ENCODE results near the gene SLK. TPM values are rescaled to one million over a fixed set of nuclear protein-coding genes. Genes with fewer than 3 reads are reported as not detected.

SLK gene
- total and polyA plus RNA-seq, 7 experiments from 2014 or later, result 6.1 to 32.2 (median 23.7) TPM

GRCh38 chr10:103929381-103929921 lies 37.5 kb upstream of the SLK start:
- CTCF ChIA-PET, result no interaction called here
- Histone ChIP-seq H3K4me1 (ENCODE audit: control insufficient read depth in 2 of 2, insufficient read depth in 2 of 2, low read length in 2 of 2) (no peaks in the 10 kb centered on the region), H3K4me3 (ENCODE audit: low read length) (no peak overlapping the region), H3K36me3 (ENCODE audit: control insufficient read depth in 2 of 3, insufficient read depth in 3 of 3, low read length in 3 of 3) (no peaks in the 10 kb centered on the region), H3K9me3 (ENCODE audit: control insufficient read depth in 2 of 3, low read length in 3 of 3) (no peaks in the 10 kb centered on the region), H3K27ac (ENCODE audit: low read depth, low read length) (no peak overlapping the region), H3K27me3 (ENCODE audit: control insufficient read depth in 2 of 2, insufficient read depth in 2 of 2, low read length in 2 of 2) (no peaks in the 10 kb centered on the region)
- H3K27ac Mint-ChIP-seq, result no peak overlapping the region
- POLR2A ChIA-PET, result interaction anchor here (0.6 kb wide), 1 partner anchor 25 kb away, joined by 3 read pairs; no protein-coding TSS in a partner anchor
- intact Hi-C loops (cut with micrococcal nuclease), result no loop called here
- H3K4me3 Mint-ChIP-seq, result no peak overlapping the region
- H3K9me3 Mint-ChIP-seq, result no peaks in the 10 kb centered on the region
- peaks cover 0 to 5% (median 0%) of the 10 kb centered on the region in 7 donors for H3K4me1 Mint-ChIP-seq
- no peaks in the 10 kb centered on the region for H3K36me3 Mint-ChIP-seq
- H3K27me3 Mint-ChIP-seq, result no peaks in the 10 kb centered on the region
- ATAC-seq (no peak), DNase-seq (no peak)

DNA sequence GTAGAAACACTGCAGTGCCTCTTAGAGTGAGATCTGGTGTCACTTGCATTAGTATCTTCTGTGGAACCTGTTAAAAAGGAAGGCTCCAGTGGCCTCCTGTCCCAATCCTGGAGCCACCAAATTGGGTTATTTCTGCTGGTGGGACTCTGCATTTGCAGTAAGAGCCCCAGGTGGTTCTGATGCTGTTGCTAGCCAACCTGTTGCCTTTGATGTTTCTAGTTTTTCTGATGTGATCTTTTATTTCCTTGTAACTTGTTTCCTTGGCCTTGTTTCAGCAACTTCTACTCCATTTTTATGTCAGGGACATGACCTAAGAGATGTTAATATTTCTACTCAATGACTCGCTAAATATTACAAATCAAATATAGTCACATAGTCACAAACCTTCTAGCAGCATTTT lies 36.5 kb upstream of the SLK start:
- Histone ChIP-seq H3K4me3 (ENCODE audit: low read length) (no peak overlapping the region), H3K36me3 (ENCODE audit: control insufficient read depth in 2 of 3, insufficient read depth in 3 of 3, low read length in 3 of 3) (no peaks in the 10 kb centered on the region), H3K27me3 (ENCODE audit: control insufficient read depth in 2 of 2, insufficient read depth in 2 of 2, low read length in 2 of 2) (no peaks in the 10 kb centered on the region), H3K9me3 (ENCODE audit: control insufficient read depth in 2 of 3, low read length in 3 of 3) (no peaks in the 10 kb centered on the region), H3K4me1 (ENCODE audit: control insufficient read depth in 2 of 2, insufficient read depth in 2 of 2, low read length in 2 of 2) (no peaks in the 10 kb centered on the region), H3K27ac (ENCODE audit: low read depth, low read length) (no peak overlapping the region)
- H3K4me1 Mint-ChIP-seq, result peaks cover 0 to 5% (median 0%) of the 10 kb centered on the region in 7 donors
- DNase-seq (no peak), ATAC-seq (no peak)
- H3K4me3 Mint-ChIP-seq, result no peak overlapping the region
- H3K36me3 Mint-ChIP-seq, result no peaks in the 10 kb centered on the region
- ChIA-PET CTCF (interaction anchor here (0.7 to 1.1 kb wide), 2 partner anchors 22 to 49 kb away, joined by 3 to 4 read pairs; no protein-coding TSS in a partner anchor), POLR2A (no interaction called here)
- peaks cover 0 to 8% (median 0%) of the 10 kb centered on the region in 5 donors for H3K27me3 Mint-ChIP-seq
- no peaks in the 10 kb centered on the region for H3K9me3 Mint-ChIP-seq
- no peak overlapping the region for H3K27ac Mint-ChIP-seq
- intact Hi-C loops (cut with micrococcal nuclease), result no loop called here

DNA sequence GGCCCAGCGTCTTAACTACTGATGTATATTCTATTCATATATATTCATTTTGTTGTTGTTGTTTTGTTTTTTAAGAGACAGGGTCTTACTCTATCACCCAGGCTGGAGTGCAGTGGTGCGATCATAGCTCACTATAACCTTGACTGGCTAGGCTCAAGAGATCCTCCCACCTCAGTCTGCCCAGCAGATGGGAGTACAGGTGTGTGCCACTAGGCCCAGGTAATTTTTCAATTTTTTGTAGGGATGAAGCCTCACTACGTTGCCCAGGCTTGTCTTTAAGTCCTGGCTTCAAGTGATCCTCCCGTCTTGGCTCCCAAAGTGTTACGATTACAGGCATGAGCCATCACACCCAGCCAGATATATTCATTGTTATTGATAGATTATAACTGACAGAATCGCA lies 36.1 kb upstream of the SLK start:
- Histone ChIP-seq H3K27ac (ENCODE audit: low read depth, low read length) (no peak overlapping the region), H3K27me3 (ENCODE audit: control insufficient read depth in 2 of 2, insufficient read depth in 2 of 2, low read length in 2 of 2) (no peaks in the 10 kb centered on the region), H3K36me3 (ENCODE audit: control insufficient read depth in 2 of 3, insufficient read depth in 3 of 3, low read length in 3 of 3) (no peaks in the 10 kb centered on the region), H3K9me3 (ENCODE audit: control insufficient read depth in 2 of 3, low read length in 3 of 3) (no peaks in the 10 kb centered on the region), H3K4me1 (ENCODE audit: control insufficient read depth in 2 of 2, insufficient read depth in 2 of 2, low read length in 2 of 2) (no peaks in the 10 kb centered on the region), H3K4me3 (ENCODE audit: low read length) (no peak overlapping the region)
- H3K27ac Mint-ChIP-seq, result no peak overlapping the region
- no peaks in the 10 kb centered on the region for H3K9me3 Mint-ChIP-seq
- H3K4me1 Mint-ChIP-seq, result peaks cover 0 to 5% (median 0%) of the 10 kb centered on the region in 7 donors
- ATAC-seq, result no peak
- no peak overlapping the region for H3K4me3 Mint-ChIP-seq
- H3K27me3 Mint-ChIP-seq, result peaks cover 0 to 11% (median 0%) of the 10 kb centered on the region in 5 donors
- POLR2A ChIA-PET, result no interaction called here
- H3K36me3 Mint-ChIP-seq, result no peaks in the 10 kb centered on the region
- intact Hi-C loops (cut with micrococcal nuclease), result no loop called here
- CTCF ChIA-PET, result interaction anchor here (0.5 to 1.1 kb wide), 2 partner anchors 23 to 141 kb away, joined by 3 to 5 read pairs; no protein-coding TSS in a partner anchor
- no peak for DNase-seq

DNA sequence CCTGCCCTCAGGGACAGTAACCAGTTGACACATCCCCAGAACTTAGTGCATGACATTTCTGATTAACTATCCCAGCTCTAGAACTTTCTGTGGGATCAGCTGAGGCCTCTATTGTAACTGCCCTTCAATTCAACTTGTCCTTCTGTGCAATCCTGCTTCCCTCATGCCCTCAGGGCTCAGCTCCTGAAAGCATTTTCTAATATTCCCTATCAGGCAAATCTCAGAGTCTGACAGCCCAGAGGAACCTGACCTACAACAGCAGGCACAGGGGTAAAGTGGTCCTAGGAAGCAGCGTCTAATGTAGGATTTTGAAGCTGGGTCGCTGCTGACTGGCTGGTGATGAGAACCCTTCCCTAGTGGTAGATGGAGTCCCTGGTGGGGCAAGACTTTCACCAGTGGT lies 35.3 kb upstream of the SLK start:
- intact Hi-C loops (cut with micrococcal nuclease), result no loop called here
- no peak for DNase-seq
- H3K9me3 Mint-ChIP-seq, result no peaks in the 10 kb centered on the region
- POLR2A ChIA-PET, result no interaction called here
- Histone ChIP-seq H3K4me1 (ENCODE audit: control insufficient read depth in 2 of 2, insufficient read depth in 2 of 2, low read length in 2 of 2) (no peaks in the 10 kb centered on the region), H3K27me3 (ENCODE audit: control insufficient read depth in 2 of 2, insufficient read depth in 2 of 2, low read length in 2 of 2) (no peaks in the 10 kb centered on the region), H3K27ac (ENCODE audit: low read depth, low read length) (no peak overlapping the region), H3K4me3 (ENCODE audit: low read length) (no peak overlapping the region), H3K9me3 (ENCODE audit: control insufficient read depth in 2 of 3, low read length in 3 of 3) (no peaks in the 10 kb centered on the region), H3K36me3 (ENCODE audit: control insufficient read depth in 2 of 3, insufficient read depth in 3 of 3, low read length in 3 of 3) (no peaks in the 10 kb centered on the region)
- no peak overlapping the region for H3K4me3 Mint-ChIP-seq
- CTCF ChIA-PET, result interaction anchor here (0.5 to 1.1 kb wide), 2 partner anchors 24 to 142 kb away, joined by 3 to 5 read pairs; no protein-coding TSS in a partner anchor
- no peak overlapping the region for H3K27ac Mint-ChIP-seq
- peaks cover 0 to 11% (median 0%) of the 10 kb centered on the region in 5 donors for H3K27me3 Mint-ChIP-seq
- no peak for ATAC-seq
- peaks cover 0 to 5% (median 0%) of the 10 kb centered on the region in 7 donors for H3K4me1 Mint-ChIP-seq
- no peaks in the 10 kb centered on the region for H3K36me3 Mint-ChIP-seq

- no peak for DNase-seq
- Histone ChIP-seq H3K4me3 (ENCODE audit: low read length) (no peak overlapping the region), H3K27ac (ENCODE audit: low read depth, low read length) (no peak overlapping the region), H3K27me3 (ENCODE audit: control insufficient read depth in 2 of 2, insufficient read depth in 2 of 2, low read length in 2 of 2) (no peaks in the 10 kb centered on the region), H3K9me3 (ENCODE audit: control insufficient read depth in 2 of 3, low read length in 3 of 3) (no peaks in the 10 kb centered on the region), H3K4me1 (ENCODE audit: control insufficient read depth in 2 of 2, insufficient read depth in 2 of 2, low read length in 2 of 2) (no peaks in the 10 kb centered on the region), H3K36me3 (ENCODE audit: control insufficient read depth in 2 of 3, insufficient read depth in 3 of 3, low read length in 3 of 3) (no peaks in the 10 kb centered on the region)
- Mint-ChIP-seq H3K27me3 (peaks cover 0 to 12% (median 0%) of the 10 kb centered on the region in 5 donors), H3K36me3 (no peaks in the 10 kb centered on the region), H3K4me1 (peaks cover 0 to 5% (median 0%) of the 10 kb centered on the region in 7 donors), H3K27ac (no peak overlapping the region), H3K4me3 (no peak overlapping the region), H3K9me3 (no peaks in the 10 kb centered on the region)
- ChIA-PET POLR2A (no interaction called here), CTCF (no interaction called here)
- ATAC-seq, result no peak
- intact Hi-C loops (cut with micrococcal nuclease), result no loop called here
Measured at GRCh38 chr10:103932271-103932670, 34.7 kb upstream of the SLK start.

- ChIA-PET POLR2A (no interaction called here), CTCF (no interaction called here)
- Mint-ChIP-seq H3K27me3 (peaks cover 0 to 19% (median 0%) of the 10 kb centered on the region in 5 donors), H3K4me1 (peaks cover 0 to 5% (median 0%) of the 10 kb centered on the region in 7 donors), H3K4me3 (no peak overlapping the region), H3K27ac (no peak overlapping the region), H3K36me3 (no peaks in the 10 kb centered on the region), H3K9me3 (no peaks in the 10 kb centered on the region)
- intact Hi-C loops (cut with micrococcal nuclease), result no loop called here
- H3K27ac ChIP-seq (ENCODE audit: low read depth, low read length), result no peak overlapping the region
- no peaks in the 10 kb centered on the region for H3K36me3 ChIP-seq (ENCODE audit: control insufficient read depth in 2 of 3, insufficient read depth in 3 of 3, low read length in 3 of 3)
- H3K9me3 ChIP-seq (ENCODE audit: control insufficient read depth in 2 of 3, low read length in 3 of 3), result no peaks in the 10 kb centered on the region
- DNase-seq (no peak), ATAC-seq (no peak)
- no peak overlapping the region for H3K4me3 ChIP-seq (ENCODE audit: low read length)
- no peaks in the 10 kb centered on the region for H3K4me1 ChIP-seq (ENCODE audit: control insufficient read depth in 2 of 2, insufficient read depth in 2 of 2, low read length in 2 of 2)
- H3K27me3 ChIP-seq (ENCODE audit: control insufficient read depth in 2 of 2, insufficient read depth in 2 of 2, low read length in 2 of 2), result no peaks in the 10 kb centered on the region
Measured at GRCh38 chr10:103932971-103933370, 34.0 kb upstream of the SLK start.

DNA sequence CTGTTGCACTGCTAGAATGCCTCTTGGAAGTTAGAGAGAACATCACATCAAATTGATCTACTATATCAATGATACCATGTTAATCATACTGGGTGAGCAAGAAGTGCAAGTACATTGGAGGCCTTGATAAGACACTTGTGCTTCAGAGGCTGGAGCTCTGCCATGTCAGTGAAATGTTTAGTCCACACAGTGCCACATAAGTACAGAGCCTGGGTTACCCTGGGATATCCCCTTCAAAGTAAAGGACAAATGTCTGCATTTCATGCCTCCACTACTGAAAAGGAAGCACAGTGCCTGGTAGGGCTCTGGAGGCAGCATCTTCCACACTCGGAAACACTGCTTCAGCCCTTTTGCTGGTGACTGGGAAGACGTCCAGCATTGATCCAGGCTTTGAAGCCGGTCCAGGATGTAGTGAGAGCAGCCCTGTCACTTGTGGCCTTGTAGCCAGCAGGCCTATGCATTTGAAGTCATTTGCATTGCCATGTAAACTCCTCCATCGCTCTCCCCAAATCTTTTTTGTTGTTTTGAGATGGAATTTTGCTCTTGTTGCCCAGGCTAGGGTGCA lies 33.3 kb upstream of the SLK start:
- H3K4me3 ChIP-seq (ENCODE audit: low read length), result no peak overlapping the region
- DNase-seq, result no peak
- H3K4me3 Mint-ChIP-seq, result no peak overlapping the region
- no peaks in the 10 kb centered on the region for H3K36me3 ChIP-seq (ENCODE audit: control insufficient read depth in 2 of 3, insufficient read depth in 3 of 3, low read length in 3 of 3)
- CTCF ChIA-PET, result no interaction called here
- H3K27ac ChIP-seq (ENCODE audit: low read depth, low read length), result no peak overlapping the region
- no peak for ATAC-seq
- H3K36me3 Mint-ChIP-seq, result no peaks in the 10 kb centered on the region
- H3K9me3 Mint-ChIP-seq, result no peaks in the 10 kb centered on the region
- POLR2A ChIA-PET, result no interaction called here
- no peaks in the 10 kb centered on the region for H3K9me3 ChIP-seq (ENCODE audit: control insufficient read depth in 2 of 3, low read length in 3 of 3)
- no peak overlapping the region for H3K27ac Mint-ChIP-seq
- intact Hi-C loops (cut with micrococcal nuclease), result no loop called here
- peaks cover 0 to 5% (median 0%) of the 10 kb centered on the region in 7 donors for H3K4me1 Mint-ChIP-seq
- H3K4me1 ChIP-seq (ENCODE audit: control insufficient read depth in 2 of 2, insufficient read depth in 2 of 2, low read length in 2 of 2), result no peaks in the 10 kb centered on the region
- H3K27me3 ChIP-seq (ENCODE audit: control insufficient read depth in 2 of 2, insufficient read depth in 2 of 2, low read length in 2 of 2), result no peaks in the 10 kb centered on the region
- peaks cover 0 to 23% (median 0%) of the 10 kb centered on the region in 5 donors for H3K27me3 Mint-ChIP-seq

All from naive thymus-derived CD4-positive, alpha-beta T cell (primary cell).